ENCODE measurements around the gene ADGRG6.

DNA sequence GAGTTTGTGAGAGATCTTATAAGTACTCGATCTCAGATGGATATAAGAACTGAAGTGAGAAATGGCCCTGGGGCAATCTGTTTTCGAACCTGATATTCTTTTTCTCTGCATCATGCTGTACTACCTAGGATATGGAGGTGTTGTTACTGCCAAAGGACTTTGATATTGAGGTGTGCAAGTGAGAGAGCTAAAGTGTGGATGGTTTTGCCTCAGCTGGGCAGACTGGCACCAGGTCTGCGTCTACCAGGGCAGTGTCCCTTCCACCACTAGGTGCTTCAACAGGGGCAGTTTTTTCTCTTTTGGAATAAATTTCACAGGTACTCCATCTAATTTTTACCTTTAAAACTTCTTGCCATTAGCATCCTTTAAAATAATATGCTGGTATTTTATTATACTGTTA is 35.0 kb downstream of the ADGRG6 start:
- TF ChIP-seq, protein P1, sequence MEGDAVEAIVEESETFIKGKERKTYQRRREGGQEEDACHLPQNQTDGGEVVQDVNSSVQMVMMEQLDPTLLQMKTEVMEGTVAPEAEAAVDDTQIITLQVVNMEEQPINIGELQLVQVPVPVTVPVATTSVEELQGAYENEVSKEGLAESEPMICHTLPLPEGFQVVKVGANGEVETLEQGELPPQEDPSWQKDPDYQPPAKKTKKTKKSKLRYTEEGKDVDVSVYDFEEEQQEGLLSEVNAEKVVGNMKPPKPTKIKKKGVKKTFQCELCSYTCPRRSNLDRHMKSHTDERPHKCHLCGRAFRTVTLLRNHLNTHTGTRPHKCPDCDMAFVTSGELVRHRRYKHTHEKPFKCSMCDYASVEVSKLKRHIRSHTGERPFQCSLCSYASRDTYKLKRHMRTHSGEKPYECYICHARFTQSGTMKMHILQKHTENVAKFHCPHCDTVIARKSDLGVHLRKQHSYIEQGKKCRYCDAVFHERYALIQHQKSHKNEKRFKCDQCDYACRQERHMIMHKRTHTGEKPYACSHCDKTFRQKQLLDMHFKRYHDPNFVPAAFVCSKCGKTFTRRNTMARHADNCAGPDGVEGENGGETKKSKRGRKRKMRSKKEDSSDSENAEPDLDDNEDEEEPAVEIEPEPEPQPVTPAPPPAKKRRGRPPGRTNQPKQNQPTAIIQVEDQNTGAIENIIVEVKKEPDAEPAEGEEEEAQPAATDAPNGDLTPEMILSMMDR (IDR thresholded peaks at IDR 0.05) = no peak
- no peak for TF ChIP-seq POLR2A (IDR thresholded peaks at IDR 0.05)

Data from Peyer's patch (tissue), 4 donors.